ENCODE measurements around the gene SLC22A12. TPM values are rescaled to one million over a fixed set of nuclear protein-coding genes. Genes with fewer than 3 reads are reported as not detected.

SLC22A12 gene
- total RNA-seq, 2 donors from 2014 or later, result not detected

DNA sequence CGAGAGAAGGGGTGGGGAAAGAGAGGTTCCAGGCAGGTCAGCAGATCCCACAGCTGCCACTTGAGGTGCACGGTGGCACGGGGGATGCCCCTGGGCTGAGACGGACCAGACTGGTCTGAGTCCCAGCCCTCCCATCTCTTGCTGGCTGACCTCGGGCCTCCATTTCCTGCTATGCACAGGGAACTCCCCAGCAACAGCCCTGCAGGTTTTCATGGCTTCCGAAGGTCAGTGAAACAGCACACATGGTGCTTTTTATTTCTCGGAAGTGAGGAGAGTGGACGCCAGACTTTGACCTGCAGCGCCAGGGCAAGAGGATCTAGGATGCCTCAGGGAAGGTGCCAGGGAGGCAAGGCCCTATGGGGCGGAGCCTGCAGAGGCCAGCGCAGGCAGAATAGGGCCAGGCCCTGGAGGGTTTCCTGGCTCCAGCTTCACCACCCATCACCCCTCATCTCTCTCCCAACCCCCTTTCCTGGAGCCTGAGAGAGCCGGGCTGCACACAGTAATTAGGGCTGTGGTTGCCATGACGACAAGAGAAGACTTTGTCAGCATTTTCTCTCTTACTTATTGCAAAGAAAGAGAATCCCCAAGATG, 29.5 kb downstream of the SLC22A12 start:
- H3K9me3 ChIP-seq (ENCODE audit: control insufficient read depth, low read length, poor library complexity, severe bottlenecking), result no peaks in the 10 kb centered on the region
- no peaks in the 10 kb centered on the region for H3K36me3 Mint-ChIP-seq (ENCODE audit: low read depth)
- H3K27ac Mint-ChIP-seq, result no peak overlapping the region
- DNase-seq (no peak), ATAC-seq (no peak)
- peak overlapping the region; percentile 50 for H3K4me3 Mint-ChIP-seq
- H3K27me3 Mint-ChIP-seq, result no peaks in the 10 kb centered on the region
- peaks cover 7% of the 10 kb centered on the region for H3K4me1 Mint-ChIP-seq

DNA sequence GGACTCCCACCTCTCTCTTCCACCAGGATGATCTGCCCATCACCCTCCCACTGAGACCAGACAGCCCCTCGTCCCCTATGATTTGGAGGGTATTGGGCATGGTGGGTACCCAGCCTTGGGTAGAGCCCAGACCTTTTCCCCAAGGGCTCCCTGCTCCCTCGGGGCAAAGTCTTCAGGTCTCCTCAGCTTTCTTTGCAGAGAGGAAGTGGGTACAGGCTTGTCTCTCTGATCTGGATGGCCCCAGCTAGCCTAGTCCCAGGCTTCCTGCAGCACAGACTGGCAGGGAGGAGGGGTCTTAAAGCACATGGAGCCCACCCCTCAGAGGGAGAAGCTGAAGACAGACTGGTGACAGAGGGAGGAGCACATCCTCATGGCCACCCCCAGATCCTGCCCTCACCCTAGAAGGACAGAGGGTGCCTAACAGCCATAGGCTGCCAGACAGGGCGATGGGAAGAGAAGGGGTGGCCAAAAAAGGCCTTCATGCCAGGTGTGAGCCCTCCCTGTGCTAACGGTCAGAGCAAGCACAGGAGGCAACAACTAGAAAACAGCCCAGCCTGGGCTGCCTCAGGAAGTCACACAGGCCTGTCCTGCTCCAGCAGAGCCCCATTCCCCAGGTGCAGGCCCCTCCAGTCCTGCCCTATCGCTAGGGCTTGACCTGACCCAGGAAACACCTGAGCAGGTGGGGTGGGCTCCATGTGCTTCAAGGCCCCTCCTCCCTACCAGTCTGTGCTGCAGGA, 30.4 kb downstream of the SLC22A12 start:
- no peak for ATAC-seq
- Mint-ChIP-seq H3K4me1 (peaks cover 7% of the 10 kb centered on the region), H3K36me3 (ENCODE audit: low read depth) (no peaks in the 10 kb centered on the region), H3K27ac (no peak overlapping the region), H3K4me3 (no peak overlapping the region), H3K27me3 (no peaks in the 10 kb centered on the region)
- DNase-seq, result no peak
- H3K9me3 ChIP-seq (ENCODE audit: control insufficient read depth, low read length, poor library complexity, severe bottlenecking), result no peaks in the 10 kb centered on the region

DNA sequence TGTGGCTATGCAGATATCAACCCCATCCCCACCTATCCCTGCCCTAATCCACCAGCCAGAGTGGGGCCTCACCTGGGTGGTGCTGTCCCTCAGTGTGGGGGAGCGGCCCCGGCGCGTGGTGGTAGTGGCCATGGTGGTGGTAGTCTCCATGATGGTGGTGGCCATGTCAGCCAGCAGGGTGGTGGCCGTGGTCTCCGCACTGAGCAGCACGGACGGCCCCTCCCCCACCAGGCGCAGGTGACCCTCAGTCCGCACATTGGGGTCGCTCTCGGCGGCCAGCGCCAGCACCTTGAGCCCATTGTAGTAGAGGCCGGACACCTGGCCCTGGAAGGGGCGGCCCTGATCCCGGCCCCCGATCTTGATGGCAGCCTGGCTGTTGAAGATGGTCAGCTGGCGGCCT, 31.7 kb downstream of the SLC22A12 start:
- H3K27ac Mint-ChIP-seq, result no peak overlapping the region
- H3K4me3 Mint-ChIP-seq, result no peak overlapping the region
- ATAC-seq (no peak), DNase-seq (no peak)
- no peaks in the 10 kb centered on the region for H3K27me3 Mint-ChIP-seq
- no peaks in the 10 kb centered on the region for H3K9me3 ChIP-seq (ENCODE audit: control insufficient read depth, low read length, poor library complexity, severe bottlenecking)
- H3K4me1 Mint-ChIP-seq, result peaks cover 9% of the 10 kb centered on the region
- H3K36me3 Mint-ChIP-seq (ENCODE audit: low read depth), result no peaks in the 10 kb centered on the region

DNA sequence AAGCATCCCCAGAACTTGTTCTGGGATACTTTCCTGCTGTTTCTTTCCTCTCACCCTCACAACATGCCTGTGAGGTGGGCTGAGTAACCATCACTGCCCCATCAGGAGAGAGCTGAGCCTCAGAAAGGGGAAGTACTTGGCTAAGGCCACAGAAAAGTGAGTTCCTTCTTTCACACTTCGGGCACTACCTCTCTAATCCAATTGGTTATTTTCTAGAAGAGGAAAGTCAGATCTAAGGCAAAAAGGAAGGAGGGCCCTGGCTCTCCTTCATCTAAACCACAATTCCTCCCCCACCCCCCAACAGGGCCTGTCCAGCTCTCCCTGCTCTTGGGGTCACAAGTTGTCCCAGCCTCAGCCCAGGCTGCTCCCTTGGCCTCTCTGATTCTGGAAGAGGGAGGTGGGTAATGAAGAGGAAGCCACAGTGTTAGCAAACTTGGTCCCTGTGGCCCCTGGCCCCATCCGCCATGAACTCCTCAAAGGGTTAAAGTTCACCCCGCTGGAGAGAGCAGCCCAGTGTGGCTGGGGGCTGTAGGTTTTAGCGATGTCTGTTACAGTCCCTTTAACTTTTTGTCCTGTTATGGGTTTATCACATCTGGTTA, 34.0 kb downstream of the SLC22A12 start:
- Mint-ChIP-seq H3K36me3 (ENCODE audit: low read depth) (no peaks in the 10 kb centered on the region), H3K27me3 (peaks cover 7% of the 10 kb centered on the region), H3K27ac (no peak overlapping the region), H3K4me1 (peaks cover 14% of the 10 kb centered on the region), H3K4me3 (no peak overlapping the region)
- no peaks in the 10 kb centered on the region for H3K9me3 ChIP-seq (ENCODE audit: control insufficient read depth, low read length, poor library complexity, severe bottlenecking)
- peak; percentile 56 for ATAC-seq
- no peak for DNase-seq

DNA sequence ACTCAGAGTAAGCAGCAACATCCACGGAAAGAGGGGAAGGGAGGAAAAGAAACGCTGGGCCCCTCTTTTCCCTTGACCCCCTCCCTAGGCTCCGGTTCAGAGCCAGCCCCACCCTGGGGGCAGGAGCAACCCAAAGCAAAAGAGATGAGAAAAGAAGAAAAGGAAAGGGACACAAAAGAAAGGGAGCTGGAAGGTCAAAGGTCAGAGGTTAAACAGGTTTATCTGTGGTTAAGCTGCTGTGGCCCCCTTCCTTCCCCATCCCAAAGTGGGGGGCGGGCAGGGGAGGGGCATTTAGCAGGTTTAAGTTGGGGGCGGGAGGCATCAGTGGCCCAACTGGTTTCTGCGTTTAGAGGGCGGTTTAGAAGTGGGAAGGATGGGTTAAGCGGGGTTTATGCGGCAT, 35.6 kb downstream of the SLC22A12 start:
- H3K9me3 ChIP-seq (ENCODE audit: control insufficient read depth, low read length, poor library complexity, severe bottlenecking), result no peaks in the 10 kb centered on the region
- peaks cover 10% of the 10 kb centered on the region for H3K27me3 Mint-ChIP-seq
- H3K36me3 Mint-ChIP-seq (ENCODE audit: low read depth), result no peaks in the 10 kb centered on the region
- H3K27ac Mint-ChIP-seq, result no peak overlapping the region
- H3K4me3 Mint-ChIP-seq, result no peak overlapping the region
- DNase-seq, result no peak
- no peak for ATAC-seq
- H3K4me1 Mint-ChIP-seq, result peaks cover 9% of the 10 kb centered on the region

DNA sequence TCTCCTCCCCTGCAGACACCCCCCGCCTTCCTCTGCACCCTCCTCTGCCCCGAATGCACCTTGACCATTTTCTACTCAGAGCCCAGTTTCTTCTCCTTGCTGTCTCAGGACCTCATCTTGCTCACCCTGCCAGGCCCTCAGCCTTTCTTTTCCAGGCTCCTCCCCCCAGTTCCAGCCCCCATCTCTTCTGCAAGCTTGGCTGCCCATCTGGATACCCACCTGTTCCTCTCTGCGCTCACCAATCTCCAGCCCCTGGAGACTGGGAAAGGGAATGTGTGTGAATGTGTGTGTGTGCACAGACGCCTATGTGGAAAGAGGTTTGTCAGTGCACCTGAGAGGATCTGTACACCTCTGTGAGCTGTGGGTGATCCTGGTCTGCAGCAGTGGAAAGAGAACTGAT, 36.4 kb downstream of the SLC22A12 start:
- ATAC-seq, result no peak
- Mint-ChIP-seq H3K27ac (no peak overlapping the region), H3K27me3 (peaks cover 18% of the 10 kb centered on the region)

DNA sequence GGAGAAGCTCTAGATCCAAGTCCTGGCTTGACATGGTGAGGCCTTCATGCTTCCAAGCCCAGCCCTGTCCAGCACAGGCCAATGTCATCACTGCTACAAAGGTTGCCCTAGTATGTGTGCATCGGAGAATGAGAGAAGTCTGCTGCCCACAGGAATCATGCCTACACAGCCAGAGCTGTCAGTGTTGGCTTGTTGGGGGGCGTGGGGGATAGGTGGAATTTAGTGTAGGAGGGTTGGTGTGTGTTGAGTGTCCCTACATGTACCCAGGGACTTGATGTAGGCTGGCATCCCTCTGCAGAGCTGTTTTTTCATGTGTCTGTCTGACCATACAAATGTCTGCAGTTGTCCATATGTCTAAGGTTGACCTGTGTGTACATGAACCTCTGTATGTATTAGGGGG, 37.6 kb downstream of the SLC22A12 start:
- ATAC-seq (no peak), DNase-seq (no peak)
- peaks cover 11% of the 10 kb centered on the region for H3K4me1 Mint-ChIP-seq
- no peak overlapping the region for H3K4me3 Mint-ChIP-seq
- H3K27ac Mint-ChIP-seq, result no peak overlapping the region
- peaks cover 19% of the 10 kb centered on the region for H3K27me3 Mint-ChIP-seq
- no peaks in the 10 kb centered on the region for H3K9me3 ChIP-seq (ENCODE audit: control insufficient read depth, low read length, poor library complexity, severe bottlenecking)
- H3K36me3 Mint-ChIP-seq (ENCODE audit: low read depth), result no peaks in the 10 kb centered on the region

More for the DNA sequence above, 36.4 kb downstream of the SLC22A12 start:
- Mint-ChIP-seq H3K4me3 (no peak overlapping the region), H3K36me3 (ENCODE audit: low read depth) (no peaks in the 10 kb centered on the region), H3K4me1 (peaks cover 9% of the 10 kb centered on the region)
- no peak for DNase-seq
- no peaks in the 10 kb centered on the region for H3K9me3 ChIP-seq (ENCODE audit: control insufficient read depth, low read length, poor library complexity, severe bottlenecking)

DNA sequence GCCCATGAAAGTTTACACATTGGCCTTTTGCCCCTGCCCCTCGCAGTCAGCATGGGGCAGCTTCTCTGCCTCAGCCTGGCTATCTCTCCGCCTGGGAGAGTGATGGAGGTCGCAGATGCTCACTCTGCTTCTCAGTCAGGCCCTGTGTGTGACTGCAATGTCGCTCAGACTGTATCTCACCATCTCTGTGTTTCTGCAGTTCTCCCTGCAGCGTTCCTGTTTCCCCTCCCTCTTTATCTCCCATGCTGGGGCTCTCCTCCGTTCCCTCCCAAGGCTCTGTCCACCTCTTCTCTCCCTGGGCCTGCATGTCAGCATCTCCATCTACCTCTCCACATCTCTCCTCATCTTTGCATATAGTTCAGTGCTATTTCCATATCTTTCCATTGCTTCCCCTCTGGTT, 38.1 kb downstream of the SLC22A12 start:
- Mint-ChIP-seq H3K36me3 (ENCODE audit: low read depth) (peaks cover 2% of the 10 kb centered on the region), H3K4me1 (peaks cover 16% of the 10 kb centered on the region), H3K27me3 (peaks cover 24% of the 10 kb centered on the region), H3K27ac (no peak overlapping the region), H3K4me3 (no peak overlapping the region)
- DNase-seq (no peak), ATAC-seq (no peak)
- H3K9me3 ChIP-seq (ENCODE audit: control insufficient read depth, low read length, poor library complexity, severe bottlenecking), result no peaks in the 10 kb centered on the region

DNA sequence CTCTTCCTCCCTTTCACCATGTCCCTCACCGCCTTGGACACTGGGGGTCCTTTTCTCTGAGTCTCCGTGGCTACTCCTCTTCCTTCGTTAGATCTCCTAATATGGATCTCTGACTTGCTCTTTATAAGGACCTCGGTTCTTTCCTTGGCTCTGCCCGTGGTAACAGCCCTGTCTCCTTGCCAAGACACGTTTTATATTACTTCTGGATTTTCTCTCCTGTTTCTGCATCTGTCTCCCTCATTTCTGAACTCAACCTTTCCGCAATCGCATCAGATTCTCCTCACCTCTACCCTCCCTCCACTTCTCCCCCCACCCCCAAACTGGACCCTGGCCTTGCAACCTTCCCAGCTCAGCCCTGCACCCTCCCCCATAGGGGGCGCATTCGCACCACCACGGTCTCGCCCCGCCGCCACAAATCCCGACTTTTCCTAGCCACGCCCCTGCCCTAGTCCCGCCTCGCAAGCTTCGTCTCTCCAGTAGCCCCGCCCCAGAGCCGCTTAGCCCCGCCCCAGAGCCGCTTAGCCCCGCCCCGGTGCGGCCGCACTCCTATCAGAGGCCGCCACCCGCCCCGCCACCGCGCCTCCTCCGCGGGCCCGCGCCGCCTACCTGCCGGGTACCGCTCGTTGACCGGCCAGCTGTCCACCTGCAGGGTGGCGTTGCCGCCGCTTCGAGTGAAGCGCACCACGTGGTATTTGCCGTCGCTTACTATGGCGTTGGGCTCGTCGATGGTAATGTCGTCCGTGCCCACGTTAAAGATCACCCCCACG, 39.0 kb downstream of the SLC22A12 start:
- ATAC-seq (no peak), DNase-seq (no peak)
- Mint-ChIP-seq H3K36me3 (ENCODE audit: low read depth) (peaks cover 10% of the 10 kb centered on the region), H3K4me3 (no peak overlapping the region), H3K4me1 (peaks cover 22% of the 10 kb centered on the region), H3K27ac (no peak overlapping the region), H3K27me3 (peaks cover 33% of the 10 kb centered on the region)
- H3K9me3 ChIP-seq (ENCODE audit: control insufficient read depth, low read length, poor library complexity, severe bottlenecking), result no peaks in the 10 kb centered on the region

DNA sequence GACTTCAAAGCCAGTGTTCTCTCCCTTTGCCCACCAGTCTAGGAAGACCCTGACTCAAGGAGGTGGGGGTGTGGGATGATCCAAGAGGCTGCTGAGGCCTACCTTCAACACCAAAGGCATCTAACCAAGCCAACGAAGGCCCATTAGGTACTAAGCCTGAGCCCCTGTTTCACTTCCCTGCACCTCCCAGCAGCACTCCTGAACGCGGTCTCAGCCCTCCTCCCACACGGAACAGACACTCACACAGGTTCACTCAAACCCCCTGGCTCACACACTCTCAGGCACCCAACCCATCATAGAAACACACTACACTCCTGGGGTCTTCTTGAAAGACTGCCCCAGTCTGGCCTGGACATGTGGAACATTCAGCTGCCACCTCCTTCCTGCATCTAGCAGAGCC, 40.7 kb downstream of the SLC22A12 start:
- Mint-ChIP-seq H3K4me1 (peaks cover 20% of the 10 kb centered on the region), H3K27ac (no peak overlapping the region), H3K4me3 (no peak overlapping the region), H3K27me3 (peaks cover 43% of the 10 kb centered on the region), H3K36me3 (ENCODE audit: low read depth) (peaks cover 15% of the 10 kb centered on the region)
- ATAC-seq (no peak), DNase-seq (no peak)
- H3K9me3 ChIP-seq (ENCODE audit: control insufficient read depth, low read length, poor library complexity, severe bottlenecking), result no peaks in the 10 kb centered on the region

DNA sequence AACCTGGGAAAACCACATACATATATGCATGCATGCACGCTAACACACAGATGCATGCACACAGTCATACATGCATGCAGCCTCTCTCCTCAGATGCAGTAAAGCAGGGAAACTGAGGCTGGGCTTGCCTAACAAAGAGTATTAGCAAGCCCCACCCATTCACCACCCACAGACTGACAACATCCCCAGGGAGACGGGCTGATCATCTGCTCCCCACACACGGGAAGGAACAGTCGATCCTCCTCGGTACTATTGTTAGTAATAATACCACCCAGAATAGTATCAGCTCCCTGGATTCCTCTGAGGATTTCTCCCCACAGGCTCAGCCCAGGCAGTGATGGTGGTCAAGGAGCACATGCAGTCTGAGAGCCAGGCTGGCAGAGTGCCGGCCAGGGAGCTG, 41.2 kb downstream of the SLC22A12 start:
- H3K4me1 Mint-ChIP-seq, result peaks cover 20% of the 10 kb centered on the region
- H3K27me3 Mint-ChIP-seq, result peaks cover 43% of the 10 kb centered on the region
- H3K27ac Mint-ChIP-seq, result no peak overlapping the region

DNA sequence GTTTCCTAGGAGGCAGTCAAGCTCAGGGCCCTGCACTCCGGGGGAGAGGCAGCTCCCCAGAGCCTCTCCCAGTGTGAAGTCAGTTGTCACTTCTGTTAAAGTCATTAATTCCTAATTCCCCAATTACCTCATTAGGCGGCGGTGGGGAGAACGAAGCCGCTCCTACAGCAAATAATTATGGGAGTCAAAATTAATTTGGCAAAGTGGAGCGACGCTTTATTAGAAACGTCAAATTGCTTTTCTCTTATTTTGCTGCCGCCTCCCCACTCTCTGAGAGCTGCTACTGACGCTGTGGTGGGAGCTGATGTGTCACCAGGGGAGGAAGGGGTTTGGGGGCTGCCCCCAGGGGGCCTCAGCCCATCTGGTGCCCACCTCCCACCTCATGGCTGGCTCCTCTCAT, 41.6 kb downstream of the SLC22A12 start:
- Mint-ChIP-seq H3K27ac (no peak overlapping the region), H3K4me1 (peaks cover 20% of the 10 kb centered on the region), H3K27me3 (peaks cover 45% of the 10 kb centered on the region), H3K4me3 (no peak overlapping the region), H3K36me3 (ENCODE audit: low read depth) (peaks cover 16% of the 10 kb centered on the region)
- ATAC-seq (no peak), DNase-seq (no peak)
- no peaks in the 10 kb centered on the region for H3K9me3 ChIP-seq (ENCODE audit: control insufficient read depth, low read length, poor library complexity, severe bottlenecking)

More for the DNA sequence above, 41.2 kb downstream of the SLC22A12 start:
- ATAC-seq (no peak), DNase-seq (no peak)
- peaks cover 15% of the 10 kb centered on the region for H3K36me3 Mint-ChIP-seq (ENCODE audit: low read depth)
- no peak overlapping the region for H3K4me3 Mint-ChIP-seq
- H3K9me3 ChIP-seq (ENCODE audit: control insufficient read depth, low read length, poor library complexity, severe bottlenecking), result no peaks in the 10 kb centered on the region

DNA sequence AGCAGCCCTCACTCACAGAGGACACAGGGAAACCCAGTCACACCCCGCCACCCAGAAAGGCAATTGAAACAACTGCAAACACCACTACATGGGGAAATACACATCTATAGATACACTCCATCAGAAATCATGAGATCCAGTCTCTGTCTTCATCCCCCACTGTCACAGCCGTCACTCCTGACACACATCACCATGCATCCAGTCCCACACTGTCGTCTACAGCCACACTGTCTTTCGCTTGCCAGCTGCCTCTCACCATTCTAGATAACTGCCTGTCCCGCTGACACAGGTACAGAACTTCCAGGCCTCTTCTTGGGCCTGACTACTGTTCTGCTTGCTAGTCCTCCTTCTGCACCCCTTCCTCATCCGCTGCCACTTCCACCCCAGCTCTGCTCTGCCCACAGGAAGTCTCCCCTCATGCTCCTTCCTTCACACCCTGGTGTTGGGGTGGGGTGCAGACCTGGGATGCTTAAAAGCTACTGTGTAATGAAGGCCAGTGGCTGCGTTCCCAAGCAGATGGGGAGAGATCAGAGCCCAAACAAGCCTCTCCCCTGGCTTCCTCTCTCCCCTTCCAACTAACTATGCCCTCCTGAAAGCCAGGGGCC, 42.6 kb downstream of the SLC22A12 start:
- Mint-ChIP-seq H3K27ac (no peak overlapping the region), H3K4me3 (peak overlapping the region; percentile 43)

More for the DNA sequence above, 42.6 kb downstream of the SLC22A12 start:
- H3K36me3 Mint-ChIP-seq (ENCODE audit: low read depth), result peaks cover 18% of the 10 kb centered on the region
- peaks cover 20% of the 10 kb centered on the region for H3K4me1 Mint-ChIP-seq
- no peak for DNase-seq
- ATAC-seq, result no peak
- no peaks in the 10 kb centered on the region for H3K9me3 ChIP-seq (ENCODE audit: control insufficient read depth, low read length, poor library complexity, severe bottlenecking)
- H3K27me3 Mint-ChIP-seq, result peaks cover 47% of the 10 kb centered on the region

Measured in T-helper 17 cell (primary cell).